HG03064 (cell line): ENCODE measurements around the gene ADGRF5.

Source experiments
- ATAC-seq: cut with Tn5 transposase; IDR thresholded peaks from one replicate; pipeline ENCODE4 v1.9.1; 2021; ENCODE audit warnings: low read depth; ENCODE audit not compliant: unreplicated experiment

ADGRF5 gene

DNA sequence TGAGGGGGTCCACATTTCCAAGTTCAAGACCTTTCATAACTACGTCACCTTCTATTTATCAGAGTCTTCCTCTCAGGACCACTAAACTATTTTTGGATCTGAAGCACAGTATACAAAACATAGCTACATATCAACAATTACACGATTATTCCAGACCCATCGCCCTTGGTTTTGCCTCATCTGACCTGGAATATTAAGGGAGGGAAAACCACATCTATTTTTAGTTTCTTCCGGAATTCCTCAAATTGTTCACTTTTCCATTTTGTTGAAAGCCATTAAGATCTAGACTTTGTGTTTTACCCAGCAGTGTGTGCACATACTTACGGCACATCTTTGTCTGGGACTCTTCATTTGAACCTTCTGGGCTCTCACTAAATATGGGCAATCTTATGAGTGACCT, 12.0 kb upstream of the ADGRF5 start:
- no peak for ATAC-seq

DNA sequence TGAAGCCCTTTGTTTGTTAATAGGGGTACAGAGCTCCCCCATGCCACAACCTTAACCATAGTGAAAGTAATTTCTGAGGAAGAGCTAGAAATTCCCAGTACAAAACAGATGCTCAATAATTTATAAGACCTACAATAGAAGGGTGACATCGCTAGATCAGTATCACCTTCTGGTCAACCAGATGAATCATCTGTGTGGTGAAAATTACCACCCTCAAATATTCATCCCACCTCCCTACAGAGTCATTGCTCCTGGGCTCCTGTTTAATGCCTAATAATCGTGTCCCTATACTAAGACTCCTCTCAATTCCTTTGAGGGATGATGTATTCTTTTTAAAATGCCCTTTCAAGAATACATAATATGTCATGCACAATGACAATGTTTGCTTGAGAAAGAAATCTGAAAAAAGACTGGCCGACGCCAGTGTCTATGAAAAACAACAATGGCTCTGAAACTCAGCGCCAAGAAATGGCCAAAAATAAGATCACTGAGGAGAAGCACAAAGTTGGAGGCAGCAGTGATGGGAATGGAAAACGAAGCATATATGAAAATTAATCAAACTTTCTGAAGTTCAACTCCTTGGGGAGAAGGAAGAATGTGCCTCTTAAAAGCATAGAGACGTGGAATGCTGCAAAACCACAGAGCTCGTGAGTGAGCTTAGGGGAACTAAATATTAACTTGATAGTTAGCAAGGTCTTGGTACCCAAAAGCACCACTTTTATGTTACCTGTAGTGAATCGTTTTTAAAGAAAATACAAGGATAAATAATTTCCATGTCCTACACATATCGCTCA, 11.0 kb upstream of the ADGRF5 start:
- no peak for ATAC-seq

DNA sequence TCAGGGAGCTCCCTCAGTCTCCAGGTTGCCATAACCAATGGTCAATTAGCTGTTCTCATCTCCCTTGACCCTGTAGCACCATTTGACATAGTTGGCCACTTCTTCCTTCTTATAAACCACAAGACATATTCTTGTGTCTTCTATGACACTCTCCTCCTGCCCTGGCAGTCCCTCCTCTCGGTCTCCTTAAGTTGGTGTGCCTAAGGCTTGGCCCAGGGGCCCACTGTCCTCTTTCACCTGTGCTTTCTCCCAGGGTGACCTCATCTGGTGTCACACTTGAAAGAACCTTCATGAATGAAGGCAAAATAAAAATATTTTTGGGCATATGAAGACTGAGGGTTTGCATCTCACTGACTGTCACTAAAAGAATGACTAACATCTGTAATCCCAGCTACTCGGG, 9.7 kb upstream of the ADGRF5 start:
- no peak for ATAC-seq

DNA sequence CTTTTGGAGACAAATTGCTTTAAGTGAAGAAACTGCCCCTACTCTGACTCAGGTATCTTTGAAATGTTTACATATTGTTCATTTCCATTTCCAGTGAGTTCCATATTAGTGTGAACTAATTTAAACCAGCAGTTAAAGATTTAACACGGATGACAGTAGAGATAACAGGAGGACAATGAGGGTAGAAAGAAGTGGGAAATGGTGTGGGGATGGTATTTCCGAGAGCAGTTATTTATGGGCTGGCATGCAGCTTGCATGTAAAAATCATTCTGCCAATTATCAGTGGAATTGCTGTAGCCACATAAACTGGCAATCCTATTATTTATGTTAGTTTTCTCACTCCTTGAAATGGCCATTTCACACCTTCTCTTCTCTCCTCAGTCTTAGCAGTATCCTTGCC, 8.6 kb upstream of the ADGRF5 start:
- no peak for ATAC-seq

DNA sequence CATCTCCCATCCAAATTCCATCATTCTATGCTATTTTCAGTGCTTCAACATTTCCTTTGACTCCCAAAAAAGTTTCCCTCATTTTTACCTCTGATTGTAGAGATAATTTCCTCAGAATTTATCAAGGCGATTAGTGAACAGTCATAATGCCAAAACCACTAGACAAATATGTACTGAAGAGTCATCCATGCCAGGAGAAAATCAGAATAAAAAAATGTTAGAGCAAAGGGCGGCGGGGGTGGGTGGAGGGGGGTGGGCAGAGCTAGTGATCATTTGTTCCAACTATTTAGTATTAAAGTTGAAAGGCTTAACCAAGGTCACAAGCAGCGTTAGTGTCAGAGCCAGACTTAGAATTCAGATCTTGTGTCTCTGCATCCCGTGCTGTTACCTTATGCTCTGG, 5.3 kb upstream of the ADGRF5 start:
- ATAC-seq: no peak

DNA sequence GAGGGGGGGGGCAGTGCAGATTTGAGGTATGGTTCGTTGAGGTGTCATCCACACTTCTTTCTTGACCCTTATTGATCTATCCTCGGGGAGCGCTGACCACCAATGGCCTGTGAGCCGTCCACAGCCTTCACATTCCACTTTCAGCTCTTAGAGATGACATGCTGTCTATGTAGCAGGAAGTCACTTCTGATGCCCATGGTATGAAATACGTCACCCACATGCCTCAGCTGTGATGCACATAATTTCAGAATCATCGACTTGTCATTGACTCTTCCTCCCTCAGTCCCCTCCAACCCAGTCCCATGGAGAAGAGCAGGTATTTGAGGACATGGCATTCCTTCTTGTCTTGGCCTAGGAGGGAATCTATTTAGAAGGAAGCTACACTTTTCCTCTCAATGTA, 4.7 kb upstream of the ADGRF5 start:
- no peak for ATAC-seq

DNA sequence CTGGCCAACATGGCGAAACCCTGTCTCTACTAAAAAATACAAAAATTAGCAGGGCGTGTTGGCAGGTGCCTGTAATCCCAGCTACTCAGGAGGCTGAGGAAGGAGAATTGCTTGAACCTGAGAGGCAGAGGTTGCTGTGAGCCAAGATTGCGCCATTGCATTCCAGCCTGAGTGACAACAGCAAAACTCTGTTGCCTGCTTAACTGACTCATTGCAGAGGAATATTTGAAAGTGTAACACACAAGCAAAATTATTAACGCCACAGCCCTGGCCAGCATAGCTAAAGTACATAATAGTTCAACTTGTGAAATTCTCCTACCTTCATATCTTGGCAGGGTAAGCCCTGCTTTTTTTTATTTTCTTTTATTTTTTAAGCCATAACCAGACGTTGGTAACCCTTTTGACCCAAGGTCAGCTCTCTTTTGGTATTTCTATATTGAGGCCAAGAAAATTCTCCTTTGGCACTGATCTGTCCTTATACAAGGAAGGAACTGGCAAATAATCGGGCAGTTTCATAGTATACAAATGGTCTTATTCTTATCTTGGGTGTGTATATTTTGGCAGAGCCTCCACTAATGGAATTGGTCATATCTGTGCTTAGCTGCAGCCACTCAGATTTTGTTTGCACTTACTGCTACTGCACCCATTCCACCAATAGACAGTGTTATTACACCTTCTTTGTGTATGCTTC, 4.0 kb upstream of the ADGRF5 start:
- no peak for ATAC-seq

DNA sequence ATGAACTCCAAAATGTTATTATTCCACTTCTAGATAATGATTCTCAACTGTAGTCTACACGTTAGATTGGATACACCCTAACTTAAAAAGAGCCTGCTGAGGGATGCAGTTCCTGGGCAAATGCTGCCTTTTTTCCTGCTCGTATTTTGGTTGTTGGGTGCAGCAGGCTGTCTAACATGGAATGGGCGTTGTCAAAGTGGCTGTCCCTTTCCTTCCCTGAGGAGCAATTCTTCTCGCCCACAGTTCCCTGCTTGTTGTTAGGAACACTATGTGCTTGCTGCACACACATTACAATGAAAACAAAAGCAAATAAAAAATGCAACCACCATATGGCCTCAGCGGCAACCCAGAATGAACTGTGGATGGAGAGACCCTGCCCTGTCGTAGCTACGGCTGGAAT, 1.7 kb upstream of the ADGRF5 start:
- ATAC-seq: no peak

DNA sequence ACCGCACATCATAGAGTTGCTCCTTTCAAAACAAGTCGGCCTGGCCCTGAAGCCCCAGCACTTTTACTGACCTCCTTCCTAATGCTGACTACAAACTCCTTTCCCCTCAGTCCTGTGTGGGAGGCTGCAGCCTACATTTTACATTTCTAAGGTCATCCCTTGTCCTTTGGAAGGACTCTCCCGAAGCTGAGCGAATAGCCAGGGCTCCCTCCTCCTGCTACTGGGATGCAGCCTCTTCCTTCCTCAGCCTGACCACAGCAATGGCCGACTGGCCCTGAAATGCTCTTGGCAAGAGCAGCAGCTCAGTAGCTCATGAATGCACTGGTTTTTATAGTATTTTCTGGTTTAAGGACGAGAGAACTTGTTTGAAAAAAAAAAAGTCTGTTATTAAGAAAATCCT, 679 bp downstream of the ADGRF5 start:
- ATAC-seq: no peak

DNA sequence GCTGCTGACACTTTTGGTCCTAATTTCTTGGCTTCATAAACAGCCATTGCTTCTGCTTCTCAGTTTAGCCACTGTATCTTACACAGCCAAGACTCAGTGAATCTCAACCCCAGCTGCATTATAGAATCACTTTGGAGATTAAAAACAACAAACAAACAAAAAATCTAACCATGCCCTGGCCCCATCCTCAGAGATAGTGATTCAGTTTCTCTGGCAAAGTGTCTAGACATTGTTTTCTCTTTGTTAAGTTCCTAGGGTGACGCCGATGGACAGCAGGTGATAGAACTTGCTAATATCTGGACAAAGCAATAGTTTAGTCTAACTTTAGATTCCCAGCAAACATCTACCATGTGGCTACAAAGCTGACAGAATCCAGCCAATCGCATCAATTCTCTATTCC, 2.9 kb downstream of the ADGRF5 start:
- no peak for ATAC-seq

DNA sequence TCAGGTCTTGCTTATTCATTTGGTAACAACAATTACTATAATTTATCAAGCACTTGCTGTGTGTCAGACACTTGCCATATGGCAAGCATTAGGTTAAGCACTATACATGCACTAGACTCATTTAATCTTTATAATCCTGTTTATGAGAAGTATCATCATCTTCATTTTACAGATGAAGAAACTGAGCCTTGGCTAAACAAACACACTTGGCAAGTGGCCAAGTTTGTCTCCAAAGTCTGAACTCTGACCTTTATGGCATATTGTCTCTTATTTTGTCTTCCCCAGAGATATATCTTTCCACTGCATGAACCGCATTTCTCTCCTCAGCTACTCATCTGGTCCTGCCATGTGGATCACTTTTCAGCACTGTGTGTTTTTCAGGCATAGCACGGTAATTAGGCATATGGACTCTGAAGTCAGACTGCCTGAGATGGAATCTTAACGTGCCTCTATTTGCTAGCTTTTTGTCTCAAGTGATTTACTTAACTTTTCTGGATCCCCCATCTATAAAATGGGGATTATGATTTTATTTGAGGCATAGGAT, 4.7 kb downstream of the ADGRF5 start:
- no peak for ATAC-seq

DNA sequence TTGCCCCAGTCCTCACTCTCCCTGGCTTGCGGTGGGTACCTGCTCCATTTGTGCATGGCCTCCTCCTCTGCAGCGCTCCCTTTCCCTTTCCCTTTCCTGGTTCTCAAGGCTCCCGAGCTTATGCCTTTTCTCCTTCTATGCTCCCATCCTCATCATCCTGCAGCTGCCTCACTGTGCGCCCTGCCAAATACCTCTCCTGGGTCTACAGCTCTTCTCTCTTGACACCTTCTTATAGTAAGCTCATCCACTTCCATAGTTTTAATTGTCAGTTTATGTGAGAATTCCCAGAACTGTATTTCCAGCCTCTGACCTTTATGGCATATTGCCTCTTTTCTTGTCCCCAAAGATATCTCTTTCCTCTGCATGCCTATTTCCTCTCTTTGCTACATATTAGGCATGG, 5.9 kb downstream of the ADGRF5 start:
- ATAC-seq: no peak

DNA sequence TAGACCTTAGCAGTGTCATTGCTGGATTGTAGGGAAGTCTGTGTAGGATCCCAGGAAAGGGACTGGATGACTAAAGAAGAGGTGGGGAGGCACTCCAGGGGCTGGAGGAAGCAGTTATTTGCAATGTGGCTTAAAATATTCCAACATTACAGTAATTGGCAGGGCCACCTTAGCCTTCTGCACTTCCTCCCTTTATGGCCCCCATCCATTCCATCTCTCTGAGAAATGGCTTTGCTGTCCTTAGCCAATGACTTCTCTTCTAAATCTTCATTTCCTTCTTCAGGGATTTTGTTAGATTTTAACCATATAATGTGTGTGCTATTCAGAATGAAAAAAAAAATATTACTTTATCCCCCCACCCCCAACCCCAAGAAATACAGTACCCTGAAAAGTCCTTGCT, 6.4 kb downstream of the ADGRF5 start:
- ATAC-seq: no peak

DNA sequence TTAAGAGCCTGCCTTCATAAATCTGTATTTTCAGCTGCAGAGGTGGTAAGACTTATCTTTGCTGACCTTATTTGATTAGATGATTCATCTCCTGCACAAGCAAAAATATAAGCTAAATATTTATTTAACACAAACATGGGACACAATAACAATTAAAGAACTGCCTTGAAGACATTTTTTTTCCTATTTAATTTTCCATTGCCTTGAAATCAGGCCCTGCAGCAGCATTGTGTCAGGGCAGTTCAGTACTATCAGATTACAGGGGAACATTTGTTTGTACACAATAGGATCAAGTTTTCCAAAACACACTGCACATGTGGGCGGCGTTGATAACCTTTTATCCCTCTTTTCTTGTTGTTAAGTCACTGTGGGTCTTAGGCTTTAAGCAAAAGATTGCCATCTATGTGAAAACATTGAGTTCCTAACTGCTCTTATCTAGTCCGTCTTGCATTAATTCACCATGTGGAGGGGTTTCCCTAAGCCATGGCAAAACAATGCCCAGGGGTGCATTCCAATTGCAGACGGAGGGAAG, 7.4 kb downstream of the ADGRF5 start:
- no peak for ATAC-seq

DNA sequence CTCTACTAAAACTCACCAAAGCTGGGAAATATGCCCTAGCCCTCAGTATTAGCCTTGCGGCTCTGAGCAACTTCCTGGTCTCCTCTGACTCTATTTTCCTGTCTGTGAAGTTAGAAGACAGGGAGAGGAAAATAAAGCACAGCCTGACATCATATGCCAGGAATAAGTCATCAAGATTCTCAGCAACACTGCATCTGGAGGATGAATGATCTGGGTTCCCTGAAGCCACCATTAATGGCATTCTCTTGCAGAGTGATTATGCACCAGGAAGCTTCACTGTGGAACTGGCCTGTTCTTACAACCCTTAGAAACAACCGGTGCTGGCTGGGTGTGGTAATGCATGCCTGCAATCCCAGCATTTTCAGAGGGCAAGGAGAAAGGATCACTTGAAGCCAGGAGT, 12.4 kb downstream of the ADGRF5 start:
- ATAC-seq: no peak

DNA sequence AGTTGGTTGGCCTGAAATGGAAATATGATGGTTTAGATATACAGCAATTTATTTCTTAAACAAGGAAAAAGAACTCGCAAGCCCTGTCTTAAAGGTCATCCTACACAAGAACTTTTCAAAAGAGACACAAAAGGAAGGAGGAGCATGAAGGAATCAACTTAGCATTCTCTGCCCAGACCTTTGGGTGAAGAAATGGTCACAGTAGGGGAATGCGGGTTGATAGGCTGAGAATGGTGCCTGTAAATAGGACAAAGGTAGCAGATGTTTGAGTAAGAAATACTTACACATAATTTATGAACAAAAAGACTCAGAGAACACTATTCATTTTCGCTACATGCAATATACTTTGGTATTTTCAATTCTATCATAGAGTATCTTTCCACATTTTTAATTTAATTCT, 15.0 kb downstream of the ADGRF5 start:
- ATAC-seq: no peak

DNA sequence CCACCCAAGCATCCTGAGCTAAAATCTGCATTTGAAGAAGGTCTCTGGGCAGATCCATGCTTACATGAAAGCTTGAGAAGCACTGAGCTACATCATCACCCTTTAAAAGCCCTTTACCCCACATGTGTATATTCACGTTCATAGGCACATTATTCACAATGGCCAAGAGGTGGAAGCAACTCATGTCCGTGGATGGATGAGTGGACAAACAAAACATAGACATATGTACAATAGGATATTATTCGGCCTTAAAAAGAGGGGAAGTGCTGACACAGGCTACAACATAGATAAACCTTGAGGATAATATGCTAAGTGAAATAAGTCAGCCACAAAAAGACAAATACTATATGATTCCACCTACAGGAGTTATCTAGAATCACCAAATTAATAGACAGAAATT, 17.6 kb downstream of the ADGRF5 start:
- ATAC-seq: no peak

DNA sequence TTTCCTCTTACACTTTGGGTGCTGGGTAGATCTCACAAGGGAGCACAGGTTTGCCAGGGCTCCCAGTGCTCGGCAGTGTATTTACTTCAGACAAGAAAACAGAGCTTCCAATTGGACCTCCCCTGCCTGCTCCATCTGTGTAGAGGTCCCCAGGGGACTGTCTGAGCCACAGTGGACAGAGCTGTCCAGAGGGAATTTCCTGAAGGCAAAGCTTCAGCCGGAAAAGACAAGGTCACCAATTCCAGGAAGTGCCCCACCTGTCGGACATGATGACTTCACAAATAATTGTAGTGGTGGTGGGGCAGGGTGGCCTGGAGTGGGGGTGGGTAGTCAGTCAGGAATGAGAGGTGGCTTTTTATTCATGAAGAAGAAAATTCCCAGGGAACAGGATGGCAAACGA, 18.6 kb downstream of the ADGRF5 start:
- ATAC-seq: no peak

DNA sequence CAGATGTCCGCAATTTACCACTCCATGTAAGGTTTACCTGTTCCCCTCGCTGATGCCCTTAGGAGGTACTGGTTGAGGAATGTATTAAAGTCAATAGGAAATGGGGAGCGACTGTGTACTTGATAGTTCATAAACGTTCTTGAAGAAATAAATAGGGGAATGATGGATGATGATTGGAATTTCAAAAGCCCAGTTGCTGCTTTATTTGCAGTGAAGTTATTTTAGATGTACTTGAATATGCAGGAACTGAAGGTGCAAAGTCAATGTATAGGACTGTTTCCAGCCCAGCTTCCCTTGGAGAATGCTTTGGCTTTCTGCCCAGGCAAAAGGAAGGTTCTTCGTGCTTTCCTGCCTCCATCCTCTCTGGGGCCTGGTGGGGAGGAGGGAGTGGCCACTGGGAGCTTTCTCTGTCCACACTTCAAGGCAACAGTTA, 19.8 kb downstream of the ADGRF5 start:
- no peak for ATAC-seq

DNA sequence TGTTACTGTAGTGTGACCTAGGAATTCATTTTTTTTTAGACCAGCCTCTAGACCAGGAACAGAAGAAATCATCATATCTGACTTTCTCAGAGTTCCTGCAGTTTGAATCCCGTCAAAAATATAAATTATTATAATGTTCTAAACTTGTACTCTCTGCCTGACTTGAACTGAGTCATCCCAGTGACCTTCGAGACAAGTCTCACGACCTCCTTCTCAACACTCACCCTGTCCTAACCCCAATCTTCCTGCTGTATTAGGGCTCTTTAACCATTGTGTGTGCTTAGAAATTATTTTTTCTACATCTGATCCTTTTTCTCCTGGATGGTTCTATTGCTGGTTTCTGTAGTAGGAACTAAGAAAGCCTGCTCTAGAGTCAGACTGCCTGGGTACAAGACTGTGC, 21.5 kb downstream of the ADGRF5 start:
- ATAC-seq: no peak

DNA sequence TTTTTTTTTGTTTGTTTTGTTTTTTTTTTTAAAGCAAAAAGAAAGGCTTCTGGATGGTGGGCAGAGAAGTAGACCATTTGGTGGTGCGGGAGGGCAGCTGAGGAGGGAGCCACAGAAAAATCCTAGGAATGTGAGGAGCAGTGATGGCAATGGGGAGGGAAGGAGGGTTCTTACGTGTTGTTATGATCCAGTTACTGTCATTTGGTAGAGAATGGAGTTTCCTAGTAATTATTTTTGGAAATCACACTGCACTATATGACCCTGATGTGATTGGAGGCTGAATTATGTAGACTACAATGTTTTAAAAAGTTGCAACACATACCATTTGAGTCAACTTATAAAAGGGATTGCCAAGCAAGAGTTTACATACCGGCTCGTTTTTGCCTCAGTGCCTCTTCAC, 22.1 kb downstream of the ADGRF5 start:
- ATAC-seq: no peak

DNA sequence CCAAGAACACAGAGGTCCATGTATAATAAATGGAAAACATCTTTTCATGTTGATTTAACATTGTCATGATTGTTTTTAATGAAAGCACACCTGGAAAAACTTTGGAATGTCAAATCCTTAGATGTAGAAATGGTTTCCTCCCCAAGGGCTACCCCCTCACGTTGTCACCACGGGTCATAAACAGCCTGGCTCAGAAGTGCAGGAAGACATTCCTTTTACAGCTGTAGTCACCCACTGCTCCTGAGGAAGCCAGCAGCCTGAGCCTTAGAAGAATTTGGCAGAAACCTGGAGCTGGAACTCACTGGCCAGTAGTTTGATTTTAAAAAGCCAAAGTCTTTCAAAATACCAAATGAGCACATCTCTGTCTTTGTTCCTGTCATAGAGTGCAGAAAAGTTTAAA, 23.7 kb downstream of the ADGRF5 start:
- no peak for ATAC-seq
